Naive B cell (primary cell): ENCODE data around the gene COL21A1. TPM values are rescaled to one million over a fixed set of nuclear protein-coding genes. Genes with fewer than 3 reads are reported as not detected.

Experiments
- ATAC-seq, 2 donors: fragments of 150-1000 bp; cut with Tn5 transposase; 2 replicates each; pipeline ENCODE4 v1.10.0; 2021; ENCODE audit warnings: low read depth in 2 of 2, mild to moderate bottlenecking in 2 of 2, moderate library complexity in 2 of 2
- DNase-seq: peaks from one replicate; pipeline ENCODE4 v3.0.0; 2022
- H3K27ac Mint-ChIP-seq, 6 donors: one replicate each; pipeline ENCODE4 v1.8.0; 2020 to 2022; ENCODE audit warnings: mild to moderate bottlenecking in 6 of 6, mixed read lengths in 6 of 6, moderate library complexity in 5 of 6, inconsistent platforms in 2 of 6
- H3K27me3 Mint-ChIP-seq, 3 donors: one replicate each; pipeline ENCODE4 v1.8.0; 2021 to 2022; ENCODE audit warnings: mixed read lengths in 3 of 3, mild to moderate bottlenecking in 1 of 3
- H3K36me3 Mint-ChIP-seq, 2 donors: one replicate each; pipeline ENCODE4 v1.8.0; 2020 to 2022; ENCODE audit warnings: mixed read lengths in 2 of 2, inconsistent platforms in 1 of 2, mild to moderate bottlenecking in 1 of 2
- H3K4me1 Mint-ChIP-seq, 3 donors: one replicate each; pipeline ENCODE4 v1.8.0; 2020 to 2022; ENCODE audit warnings: mixed read lengths in 3 of 3, inconsistent platforms in 1 of 3, mild to moderate bottlenecking in 1 of 3, moderate library complexity in 1 of 3
- H3K4me3 Mint-ChIP-seq, 8 donors: one replicate each; pipeline ENCODE4 v1.8.0; 2020 to 2022; ENCODE audit warnings: mild to moderate bottlenecking in 8 of 8, mixed read lengths in 8 of 8, moderate library complexity in 8 of 8, inconsistent platforms in 2 of 8
- H3K9me3 Mint-ChIP-seq, 7 donors: one replicate each; pipeline ENCODE4 v1.8.0; 2020 to 2022; ENCODE audit warnings: mixed read lengths in 7 of 7, mild to moderate bottlenecking in 5 of 7, inconsistent platforms in 2 of 7, moderate library complexity in 1 of 7
- polyA plus RNA-seq, 6 donors: library from polyadenylated mRNA; unstranded; fragments of 300-500 nt; fragmentation: Illumina TruSeq; gene quantifications; one replicate each; pipeline ENCODE4 v1.2.3, GENCODE V29; 2021; ENCODE audit warnings: low read depth in 6 of 6

COL21A1 gene
- not detected for polyA plus RNA-seq

- no peak for ATAC-seq
- peaks cover 0 to 6% (median 0%) of the 10 kb centered on the region in 7 donors for H3K9me3 Mint-ChIP-seq
- H3K27ac Mint-ChIP-seq, result no peak within 1 kb of the TSS
- peak within 1 kb of the TSS in 1 of 8 donors; percentile 4 for H3K4me3 Mint-ChIP-seq
- DNase-seq, result no peak
- no peaks in the 10 kb centered on the region for H3K4me1 Mint-ChIP-seq
- no peaks in the 10 kb centered on the region for H3K36me3 Mint-ChIP-seq
- peaks cover 4 to 11% (median 5%) of the 10 kb centered on the region in 3 donors for H3K27me3 Mint-ChIP-seq
Observed at GRCh38 chr6:56246881-56247653, at the start of gene COL21A1. TSS of gene COL21A1 (minus strand) at chr6:56247580. CDS start at chr6:56182618, 64,962 bp downstream.

- H3K27ac Mint-ChIP-seq, result no peak overlapping the region
- no peak for ATAC-seq
- H3K4me1 Mint-ChIP-seq, result no peaks in the 10 kb centered on the region
- no peaks in the 10 kb centered on the region for H3K36me3 Mint-ChIP-seq
- H3K9me3 Mint-ChIP-seq, result peaks cover 0 to 2% (median 0%) of the 10 kb centered on the region in 7 donors
- H3K4me3 Mint-ChIP-seq, result no peak overlapping the region
- H3K27me3 Mint-ChIP-seq, result peaks cover 0 to 3% (median 0%) of the 10 kb centered on the region in 3 donors
- DNase-seq, result no peak
Observed at GRCh38 chr6:56293781-56294180, 46.4 kb upstream of the COL21A1 start.

GRCh38 chr6:56292505-56293181 lies 45.3 kb upstream of the COL21A1 start:
- H3K27ac Mint-ChIP-seq, result no peak overlapping the region

GRCh38 chr6:56291302-56291917 lies 44.0 kb upstream of the COL21A1 start:
- ATAC-seq, result no peak
- Mint-ChIP-seq H3K4me3 (no peak overlapping the region), H3K4me1 (no peaks in the 10 kb centered on the region), H3K9me3 (peaks cover 0 to 6% (median 0%) of the 10 kb centered on the region in 7 donors), H3K36me3 (no peaks in the 10 kb centered on the region), H3K27ac (no peak overlapping the region), H3K27me3 (peaks cover 0 to 3% (median 0%) of the 10 kb centered on the region in 3 donors)
- no peak for DNase-seq

More at GRCh38 chr6:56292505-56293181, 45.3 kb upstream of the COL21A1 start:
- H3K4me3 Mint-ChIP-seq, result no peak overlapping the region
- ATAC-seq (no peak), DNase-seq (no peak)
- no peaks in the 10 kb centered on the region for H3K4me1 Mint-ChIP-seq
- no peaks in the 10 kb centered on the region for H3K36me3 Mint-ChIP-seq
- peaks cover 0 to 3% (median 0%) of the 10 kb centered on the region in 3 donors for H3K27me3 Mint-ChIP-seq
- H3K9me3 Mint-ChIP-seq, result peaks cover 0 to 2% (median 0%) of the 10 kb centered on the region in 7 donors

- Mint-ChIP-seq H3K27ac (no peak overlapping the region), H3K9me3 (peaks cover 0 to 6% (median 0%) of the 10 kb centered on the region in 7 donors), H3K27me3 (no peaks in the 10 kb centered on the region), H3K36me3 (no peaks in the 10 kb centered on the region), H3K4me3 (no peak overlapping the region), H3K4me1 (no peaks in the 10 kb centered on the region)
- ATAC-seq (no peak), DNase-seq (no peak)
Observed at GRCh38 chr6:56289721-56290120, 42.3 kb upstream of the COL21A1 start.

GRCh38 chr6:56288347-56288746 lies 41.0 kb upstream of the COL21A1 start:
- no peak for ATAC-seq

GRCh38 chr6:56282391-56282790 lies 35.0 kb upstream of the COL21A1 start:
- Mint-ChIP-seq H3K27me3 (no peaks in the 10 kb centered on the region), H3K4me1 (no peaks in the 10 kb centered on the region), H3K4me3 (no peak overlapping the region), H3K9me3 (peaks cover 0 to 8% (median 0%) of the 10 kb centered on the region in 7 donors), H3K36me3 (no peaks in the 10 kb centered on the region), H3K27ac (no peak overlapping the region)
- DNase-seq (no peak), ATAC-seq (no peak)

More at GRCh38 chr6:56288347-56288746, 41.0 kb upstream of the COL21A1 start:
- no peaks in the 10 kb centered on the region for H3K4me1 Mint-ChIP-seq
- H3K9me3 Mint-ChIP-seq, result peaks cover 0 to 6% (median 0%) of the 10 kb centered on the region in 7 donors
- no peak for DNase-seq
- H3K4me3 Mint-ChIP-seq, result no peak overlapping the region
- H3K36me3 Mint-ChIP-seq, result no peaks in the 10 kb centered on the region
- no peaks in the 10 kb centered on the region for H3K27me3 Mint-ChIP-seq
- H3K27ac Mint-ChIP-seq, result no peak overlapping the region

- Mint-ChIP-seq H3K36me3 (no peaks in the 10 kb centered on the region), H3K27ac (no peak overlapping the region), H3K9me3 (peaks cover 0 to 13% (median 2%) of the 10 kb centered on the region in 7 donors), H3K4me3 (no peak overlapping the region), H3K4me1 (no peaks in the 10 kb centered on the region), H3K27me3 (no peaks in the 10 kb centered on the region)
- ATAC-seq, result no peak
- no peak for DNase-seq
Observed at GRCh38 chr6:56280126-56280525, 32.7 kb upstream of the COL21A1 start.

GRCh38 chr6:56279331-56280080 lies 32.1 kb upstream of the COL21A1 start:
- no peaks in the 10 kb centered on the region for H3K4me1 Mint-ChIP-seq
- H3K4me3 Mint-ChIP-seq, result no peak overlapping the region
- no peak for DNase-seq
- H3K36me3 Mint-ChIP-seq, result no peaks in the 10 kb centered on the region
- ATAC-seq, result no peak
- H3K27me3 Mint-ChIP-seq, result no peaks in the 10 kb centered on the region
- peaks cover 0 to 8% (median 5%) of the 10 kb centered on the region in 7 donors for H3K9me3 Mint-ChIP-seq
- H3K27ac Mint-ChIP-seq, result no peak overlapping the region

GRCh38 chr6:56278171-56278591 lies 30.8 kb upstream of the COL21A1 start:
- DNase-seq (no peak), ATAC-seq (no peak)
- H3K36me3 Mint-ChIP-seq, result no peaks in the 10 kb centered on the region
- H3K27ac Mint-ChIP-seq, result no peak overlapping the region
- no peaks in the 10 kb centered on the region for H3K27me3 Mint-ChIP-seq
- H3K9me3 Mint-ChIP-seq, result peaks cover 2 to 21% (median 7%) of the 10 kb centered on the region in 7 donors
- H3K4me3 Mint-ChIP-seq, result no peak overlapping the region
- H3K4me1 Mint-ChIP-seq, result no peaks in the 10 kb centered on the region

- DNase-seq (no peak), ATAC-seq (no peak)
- Mint-ChIP-seq H3K4me3 (no peak overlapping the region), H3K36me3 (no peaks in the 10 kb centered on the region), H3K27me3 (no peaks in the 10 kb centered on the region), H3K4me1 (no peaks in the 10 kb centered on the region), H3K9me3 (peaks cover 11 to 57% (median 22%) of the 10 kb centered on the region in 7 donors), H3K27ac (no peak overlapping the region)
Observed at GRCh38 chr6:56270812-56271441, 23.5 kb upstream of the COL21A1 start.

- H3K4me1 Mint-ChIP-seq, result no peaks in the 10 kb centered on the region
- DNase-seq, result no peak
Observed at GRCh38 chr6:56268266-56268665, 20.9 kb upstream of the COL21A1 start.

GRCh38 chr6:56266011-56266410 lies 18.6 kb upstream of the COL21A1 start:
- ATAC-seq, result no peak

More at GRCh38 chr6:56268266-56268665, 20.9 kb upstream of the COL21A1 start:
- H3K36me3 Mint-ChIP-seq, result no peaks in the 10 kb centered on the region
- peaks cover 9 to 37% (median 17%) of the 10 kb centered on the region in 7 donors for H3K9me3 Mint-ChIP-seq
- H3K4me3 Mint-ChIP-seq, result no peak overlapping the region
- no peak for ATAC-seq
- H3K27me3 Mint-ChIP-seq, result no peaks in the 10 kb centered on the region
- H3K27ac Mint-ChIP-seq, result no peak overlapping the region

More at GRCh38 chr6:56266011-56266410, 18.6 kb upstream of the COL21A1 start:
- no peaks in the 10 kb centered on the region for H3K36me3 Mint-ChIP-seq
- no peak for DNase-seq
- no peaks in the 10 kb centered on the region for H3K4me1 Mint-ChIP-seq
- no peaks in the 10 kb centered on the region for H3K27me3 Mint-ChIP-seq
- H3K9me3 Mint-ChIP-seq, result peaks cover 5 to 23% (median 12%) of the 10 kb centered on the region in 7 donors
- no peak overlapping the region for H3K4me3 Mint-ChIP-seq
- no peak overlapping the region for H3K27ac Mint-ChIP-seq
